Suppressor macrophage treated with lipopolysaccharide for 1 hour (primary cell): ENCODE data around the gene TMEM45A.
"Not testable (repeated sequence)": the region's sequence is repeated elsewhere in the genome, so short reads cannot be mapped to it uniquely, and the experiment has no call there.

Source experiments
- DNase-seq, 3 donors: peaks; one replicate each; pipeline ENCODE4 v3.0.0-alpha.2; 2020 to 2022

Gene TMEM45A

GRCh38 chr3:100492059-100493006 lies at the start of gene TMEM45A:
TMEM45A (plus strand) TSS chr3:100492619; CDS start chr3:100555212, 62,593 bp downstream.
- DNase-seq, result peak; percentile 94 to 98 (median 96)

- DNase-seq, result no peak
Measured at GRCh38 chr3:100443690-100444089, 48.7 kb upstream of the TMEM45A start.

GRCh38 chr3:100447067-100447466 lies 45.4 kb upstream of the TMEM45A start:
- DNase-seq, result not testable (repeated sequence)

- DNase-seq, result no peak
Measured at GRCh38 chr3:100448079-100448478, 44.3 kb upstream of the TMEM45A start.

GRCh38 chr3:100449214-100449613 lies 43.2 kb upstream of the TMEM45A start:
- DNase-seq, result no peak

GRCh38 chr3:100454677-100455076 lies 37.7 kb upstream of the TMEM45A start:
- DNase-seq, result no peak

- DNase-seq, result no peak
Measured at GRCh38 chr3:100455841-100456550, 36.4 kb upstream of the TMEM45A start.

- DNase-seq, result no peak
Measured at GRCh38 chr3:100456745-100457144, 35.7 kb upstream of the TMEM45A start.

GRCh38 chr3:100457811-100458210 lies 34.6 kb upstream of the TMEM45A start:
- no peak for DNase-seq

GRCh38 chr3:100458814-100459213 lies 33.6 kb upstream of the TMEM45A start:
- no peak for DNase-seq

GRCh38 chr3:100463002-100463401 lies 29.4 kb upstream of the TMEM45A start:
- DNase-seq, result peak; percentile 72 to 78 (median 73)

GRCh38 chr3:100463646-100464155 lies 28.7 kb upstream of the TMEM45A start:
- DNase-seq, result no peak

GRCh38 chr3:100465892-100466777 lies 26.3 kb upstream of the TMEM45A start:
- DNase-seq, result peak; percentile 59 to 75 (median 72)

- no peak for DNase-seq
Measured at GRCh38 chr3:100467133-100467532, 25.3 kb upstream of the TMEM45A start.

GRCh38 chr3:100468676-100469075 lies 23.7 kb upstream of the TMEM45A start:
- no peak for DNase-seq

- no peak for DNase-seq
Measured at GRCh38 chr3:100470951-100471350, 21.5 kb upstream of the TMEM45A start.

- DNase-seq, result no peak
Measured at GRCh38 chr3:100471444-100471843, 21.0 kb upstream of the TMEM45A start.

- not testable (repeated sequence) for DNase-seq
Measured at GRCh38 chr3:100477851-100478360, 14.5 kb upstream of the TMEM45A start.

- not testable (repeated sequence) for DNase-seq
Measured at GRCh38 chr3:100478521-100478920, 13.9 kb upstream of the TMEM45A start.

GRCh38 chr3:100480081-100480480 lies 12.3 kb upstream of the TMEM45A start:
- DNase-seq, result no peak

- DNase-seq, result no peak
Measured at GRCh38 chr3:100482176-100482575, 10.2 kb upstream of the TMEM45A start.

- no peak for DNase-seq
Measured at GRCh38 chr3:100483529-100483928, 8.9 kb upstream of the TMEM45A start.
